ENCODE results near the gene DMRT3. TPM values are rescaled to one million over a fixed set of nuclear protein-coding genes. Genes with fewer than 3 reads are reported as not detected.

DMRT3 gene
- polyA plus RNA-seq, 1 experiment, result not detected

- DNase-seq (ENCODE audit: low read depth), result no peak
- CTCF ChIA-PET, result no interaction called here
These were observed 1.3 kb upstream of the DMRT3 start for GRCh38 chr9:974996-975739.

GRCh38 chr9:975740-976257 lies 656 bp upstream of the DMRT3 start:
- no peak for DNase-seq (ENCODE audit: low read depth)
- POLR2A ChIA-PET, result no interaction called here
- no peak for TF ChIP-seq CTCF (IDR thresholded peaks at IDR 0.05; ENCODE audit: insufficient read depth, low read depth, low read length)
- H3K27me3 ChIP-seq (ENCODE audit: control insufficient read depth, insufficient read depth, low read length), result peaks cover 44% of the 10 kb centered on the region
- CTCF ChIA-PET, result no interaction called here
- H3K36me3 ChIP-seq (ENCODE audit: control insufficient read depth, insufficient read depth, low read length), result no peaks in the 10 kb centered on the region
- H3K4me3 ChIP-seq (ENCODE audit: low read depth, low read length), result no peak overlapping the region

More at GRCh38 chr9:974996-975739, 1.3 kb upstream of the DMRT3 start:
- POLR2A ChIA-PET, result no interaction called here
- Histone ChIP-seq H3K36me3 (ENCODE audit: control insufficient read depth, insufficient read depth, low read length) (no peaks in the 10 kb centered on the region), H3K27me3 (ENCODE audit: control insufficient read depth, insufficient read depth, low read length) (peaks cover 49% of the 10 kb centered on the region), H3K4me3 (ENCODE audit: low read depth, low read length) (no peak overlapping the region)
- TF ChIP-seq CTCF (IDR thresholded peaks at IDR 0.05; ENCODE audit: insufficient read depth, low read depth, low read length), result no peak

DNA sequence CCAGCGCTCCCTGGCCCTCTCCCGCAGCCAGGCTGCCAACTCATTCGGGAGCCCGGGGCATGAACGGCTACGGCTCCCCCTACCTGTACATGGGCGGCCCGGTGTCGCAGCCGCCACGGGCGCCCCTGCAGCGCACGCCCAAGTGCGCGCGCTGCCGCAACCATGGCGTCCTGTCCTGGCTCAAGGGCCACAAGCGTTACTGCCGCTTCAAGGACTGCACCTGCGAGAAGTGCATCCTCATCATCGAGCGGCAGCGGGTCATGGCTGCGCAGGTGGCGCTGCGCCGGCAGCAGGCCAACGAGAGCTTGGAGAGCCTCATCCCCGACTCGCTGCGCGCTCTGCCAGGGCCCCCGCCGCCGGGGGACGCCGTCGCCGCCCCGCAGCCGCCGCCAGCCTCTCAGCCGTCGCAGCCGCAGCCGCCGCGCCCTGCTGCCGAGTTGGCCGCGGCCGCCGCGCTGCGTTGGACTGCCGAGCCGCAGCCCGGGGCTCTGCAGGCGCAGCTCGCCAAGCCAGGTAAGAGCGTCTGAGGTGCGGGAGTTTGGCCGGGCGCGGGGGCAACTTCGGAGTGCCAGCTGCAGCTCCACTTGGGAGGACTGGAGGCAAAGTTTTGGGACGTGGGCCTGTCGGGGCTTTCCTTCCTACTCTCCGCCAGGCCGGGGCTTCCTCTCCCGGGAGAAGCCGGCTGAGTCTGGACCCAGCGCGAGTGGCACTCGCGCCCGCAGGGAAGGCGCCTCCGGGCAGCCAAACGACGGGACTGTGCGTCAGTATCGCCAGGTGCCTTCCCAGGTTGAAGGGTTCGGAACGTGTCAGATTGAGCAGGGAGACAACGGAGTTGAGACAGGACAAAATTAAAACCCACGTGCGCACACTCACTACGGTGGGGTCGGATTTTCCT lies 735 bp downstream of the DMRT3 start:
- TF ChIP-seq CTCF (IDR thresholded peaks at IDR 0.05; ENCODE audit: insufficient read depth, low read depth, low read length), result no peak
- Histone ChIP-seq H3K4me3 (ENCODE audit: low read depth, low read length) (no peak overlapping the region), H3K27me3 (ENCODE audit: control insufficient read depth, insufficient read depth, low read length) (peaks cover 38% of the 10 kb centered on the region), H3K36me3 (ENCODE audit: control insufficient read depth, insufficient read depth, low read length) (no peaks in the 10 kb centered on the region)
- ChIA-PET CTCF (no interaction called here), POLR2A (no interaction called here)
- no peak for DNase-seq (ENCODE audit: low read depth)

GRCh38 chr9:977838-978830 lies 1.7 kb downstream of the DMRT3 start:
- ChIA-PET POLR2A (no interaction called here), CTCF (no interaction called here)
- Histone ChIP-seq H3K27me3 (ENCODE audit: control insufficient read depth, insufficient read depth, low read length) (peaks cover 29% of the 10 kb centered on the region), H3K36me3 (ENCODE audit: control insufficient read depth, insufficient read depth, low read length) (no peaks in the 10 kb centered on the region), H3K4me3 (ENCODE audit: low read depth, low read length) (no peak overlapping the region)
- no peak for DNase-seq (ENCODE audit: low read depth)
- TF ChIP-seq CTCF (IDR thresholded peaks at IDR 0.05; ENCODE audit: insufficient read depth, low read depth, low read length), result no peak

Data from BJ (cell line).